ENCODE measurements around the gene GPSM3.
"Not testable (repeated sequence)": the region's sequence is repeated elsewhere in the genome, so short reads cannot be mapped to it uniquely, and the experiment has no call there.

Gene GPSM3

GRCh38 chr6:32188381-32189068, 3.9 kb downstream of the GPSM3 start:
- DNase-seq (ENCODE audit: low read depth): no peak
- H3K4me3 ChIP-seq (ENCODE audit: control insufficient read depth, low read depth, low read length): peak overlapping the region; percentile 70
- no peak for TF ChIP-seq CTCF (conservative IDR thresholded peaks at IDR 0.05; ENCODE audit: control insufficient read depth, insufficient read depth, low read depth, low read length)

DNA sequence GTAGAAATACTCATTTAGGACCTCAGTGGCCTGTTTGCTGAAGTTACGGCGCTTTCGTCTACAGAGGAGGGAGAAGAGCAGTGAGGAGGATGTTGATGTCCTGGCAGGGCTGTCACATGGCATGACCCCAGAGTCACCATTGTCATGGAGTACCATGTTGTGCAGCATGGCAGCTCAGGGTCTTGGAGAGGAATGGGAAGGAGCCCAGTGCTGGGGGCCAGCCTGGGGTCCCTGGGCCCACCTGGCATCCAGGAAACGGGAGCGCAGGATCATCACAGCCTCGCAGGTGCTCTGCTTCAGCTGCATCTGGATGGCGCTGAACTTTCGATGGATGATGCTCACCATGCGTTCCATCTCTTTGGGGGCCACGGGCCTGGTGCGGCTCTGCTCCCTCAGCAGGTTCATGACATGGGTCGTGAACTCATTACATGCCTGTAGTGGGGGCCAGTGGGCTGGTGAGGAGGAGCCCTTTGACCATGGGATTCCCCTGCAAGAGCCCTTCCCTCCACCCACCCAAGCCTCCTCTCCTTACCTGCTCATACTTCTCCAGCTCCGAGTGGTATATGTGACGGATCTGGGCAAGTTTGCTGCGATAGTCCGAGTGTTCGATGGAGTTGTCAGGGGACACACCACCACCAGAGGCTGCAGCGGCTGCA, 4.6 kb downstream of the GPSM3 start:
- H3K4me3 ChIP-seq (ENCODE audit: control insufficient read depth, low read depth, low read length): peak overlapping the region; percentile 13
- DNase-seq (ENCODE audit: low read depth): not testable (repeated sequence)

DNA sequence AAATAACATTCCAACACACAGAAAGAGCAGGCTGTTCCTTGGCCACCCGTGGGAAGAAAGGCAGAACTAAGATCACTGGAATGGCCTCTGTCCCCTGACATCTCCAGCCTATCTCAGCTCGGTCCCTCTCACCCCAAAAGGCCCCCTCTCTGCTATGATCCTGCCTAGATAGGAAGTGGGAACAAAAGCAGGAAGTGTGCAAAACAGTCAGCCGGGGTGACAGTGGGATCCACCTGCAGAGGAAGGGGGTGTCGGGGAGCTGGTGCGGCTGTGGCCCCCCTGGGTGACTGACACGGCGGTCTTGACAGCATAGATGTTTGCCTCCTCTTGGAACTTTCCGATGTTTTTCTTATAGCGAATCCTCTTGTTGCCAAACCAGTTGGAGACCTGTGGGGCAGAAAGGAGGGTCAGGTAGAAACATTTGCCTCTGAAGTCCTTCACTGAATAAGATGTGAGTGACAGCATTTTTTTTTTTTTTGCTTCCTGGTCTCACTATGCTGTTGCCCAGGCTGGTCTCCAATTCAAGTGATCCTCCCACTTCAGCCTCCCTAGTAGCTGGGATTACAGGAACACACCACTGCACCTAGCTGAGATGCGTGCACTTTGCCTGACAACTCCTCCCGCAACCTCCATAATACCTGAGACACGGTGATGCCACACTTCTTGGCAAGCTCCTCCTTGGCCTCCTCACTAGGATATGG, 5.3 kb downstream of the GPSM3 start:
- H3K4me3 ChIP-seq (ENCODE audit: control insufficient read depth, low read depth, low read length): no peak overlapping the region
- no peak for DNase-seq (ENCODE audit: low read depth)
- no peak for TF ChIP-seq CTCF (conservative IDR thresholded peaks at IDR 0.05; ENCODE audit: control insufficient read depth, insufficient read depth, low read depth, low read length)

- DNase-seq (ENCODE audit: low read depth); H3K4me3 ChIP-seq (ENCODE audit: control insufficient read depth, low read depth, low read length): not testable (repeated sequence)
Measured at GRCh38 chr6:32186151-32186840, 6.1 kb downstream of the GPSM3 start.

GRCh38 chr6:32185681-32186131, 6.7 kb downstream of the GPSM3 start:
- DNase-seq (ENCODE audit: low read depth): peak; percentile 92
- not testable (repeated sequence) for H3K4me3 ChIP-seq (ENCODE audit: control insufficient read depth, low read depth, low read length)

DNA sequence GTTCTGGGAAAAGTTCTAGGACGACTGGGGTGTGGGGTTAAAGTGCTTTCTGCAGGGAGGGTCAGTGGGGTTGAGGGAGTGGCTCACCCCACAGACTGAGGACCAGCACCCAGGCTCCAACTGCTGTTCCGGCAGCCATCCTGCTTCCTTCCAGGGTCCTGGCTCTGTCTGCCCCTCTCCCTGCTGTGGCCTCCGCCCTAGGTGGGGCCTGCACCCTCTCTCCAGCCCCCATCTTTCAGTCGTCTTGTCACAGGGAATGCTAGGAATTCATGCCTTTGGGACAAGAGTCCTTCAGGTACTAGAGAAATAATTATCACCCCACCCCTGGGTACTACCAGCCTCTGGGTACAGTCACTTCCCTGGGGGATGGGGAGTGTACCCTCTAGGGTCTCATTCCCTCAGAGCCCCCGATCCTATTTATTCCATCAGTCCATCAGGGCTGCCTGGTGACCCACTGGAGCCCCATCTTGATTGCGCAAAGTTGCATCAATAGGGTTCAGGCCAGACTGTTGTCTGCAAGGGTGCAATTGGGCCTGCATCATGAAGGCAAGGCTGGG, 8.3 kb downstream of the GPSM3 start, which contains the start of gene AGER:
AGER (minus strand) TSS at position 170 of the 557 bp plus-strand sequence; CDS start at position 139, 31 bp downstream.
- TF ChIP-seq CTCF (conservative IDR thresholded peaks at IDR 0.05; ENCODE audit: control insufficient read depth, insufficient read depth, low read depth, low read length): no peak
- H3K4me3 ChIP-seq (ENCODE audit: control insufficient read depth, low read depth, low read length): no peak within 1 kb of the TSS
- no peak for DNase-seq (ENCODE audit: low read depth)

DNA sequence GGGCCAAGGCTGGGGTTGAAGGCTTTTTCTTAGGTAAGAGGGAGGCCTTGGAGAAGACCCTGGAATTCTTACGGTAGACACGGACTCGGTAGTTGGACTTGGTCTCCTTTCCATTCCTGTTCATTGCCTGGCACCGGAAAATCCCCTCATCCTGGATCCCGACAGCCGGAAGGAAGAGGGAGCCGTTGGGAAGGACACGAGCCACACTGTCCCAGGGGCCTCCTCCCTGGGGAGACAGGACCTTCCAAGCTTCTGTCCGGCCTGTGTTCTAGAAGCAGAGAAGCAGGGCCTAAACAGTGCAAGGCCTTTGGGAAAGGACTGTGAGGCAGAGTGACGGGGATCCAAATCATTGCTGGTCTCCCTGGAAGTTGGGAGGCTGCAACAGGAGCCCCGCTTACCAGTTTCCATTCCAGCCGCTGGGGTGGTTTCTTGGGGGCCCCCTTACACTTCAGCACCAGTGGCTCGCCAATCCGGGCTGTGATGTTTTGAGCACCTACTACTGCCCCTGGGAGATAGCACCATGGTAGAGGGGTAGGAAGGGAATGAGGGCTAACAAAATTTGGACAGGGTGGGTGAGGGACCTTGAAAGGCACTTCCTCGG, 8.9 kb downstream of the GPSM3 start:
- no peak for TF ChIP-seq CTCF (conservative IDR thresholded peaks at IDR 0.05; ENCODE audit: control insufficient read depth, insufficient read depth, low read depth, low read length)
- DNase-seq (ENCODE audit: low read depth): no peak
- no peak overlapping the region for H3K4me3 ChIP-seq (ENCODE audit: control insufficient read depth, low read depth, low read length)
